MCF 10A (cell line): ENCODE results near the gene ACOT9. TPM values are rescaled to one million over a fixed set of nuclear protein-coding genes. Genes with fewer than 3 reads are reported as not detected.

Experiments
- BruUV-seq: library from RNA; stranded (reverse); fragments of 400-500 nt; replicated peaks from 2 replicates; lab custom pipeline; 2021; lab: Mats Ljungman, UMichigan
- CTCF ChIA-PET: fragments of 300-600 bp; sonication (Branson Sonifier 250); formaldehyde crosslinking; extraction: SDS; loops from one replicate; lab custom pipeline; 2021; ENCODE audit warnings: antibody characterized with exemption, inconsistent platforms; lab: Yijun Ruan, JAX
- POLR2A ChIA-PET: fragments of 300-600, 350-650 bp; sonication (Branson Sonifier 250); formaldehyde crosslinking; extraction: SDS; loops from one replicate; lab custom pipeline; 2020; ENCODE audit warnings: antibody characterized with exemption, inconsistent platforms; lab: Yijun Ruan, JAX
- DNase-seq: peaks from one replicate; pipeline ENCODE4 v3.0.0-alpha.2; 2018; ENCODE audit not compliant: unreplicated experiment
- H3K27ac Mint-ChIP-seq: one replicate; pipeline ENCODE4 v1.8.0; 2022; ENCODE audit warnings: mild to moderate bottlenecking, low read depth, mixed read lengths; ENCODE audit not compliant: unreplicated experiment
- H3K27me3 Mint-ChIP-seq: one replicate; pipeline ENCODE4 v1.8.0; 2022; ENCODE audit warnings: mixed read lengths; ENCODE audit not compliant: insufficient read depth, unreplicated experiment
- H3K36me3 Mint-ChIP-seq: one replicate; pipeline ENCODE4 v1.8.0; 2022; ENCODE audit warnings: mild to moderate bottlenecking, moderate library complexity, mixed read lengths; ENCODE audit not compliant: insufficient read depth, unreplicated experiment
- H3K4me1 Mint-ChIP-seq: one replicate; pipeline ENCODE4 v1.8.0; 2022; ENCODE audit warnings: mixed read lengths; ENCODE audit not compliant: insufficient read depth, unreplicated experiment
- H3K4me3 Mint-ChIP-seq: one replicate; pipeline ENCODE4 v1.8.0; 2022; ENCODE audit warnings: mild to moderate bottlenecking, moderate library complexity, mixed read lengths; ENCODE audit not compliant: unreplicated experiment
- H3K9me3 Mint-ChIP-seq: one replicate; pipeline ENCODE4 v1.8.0; 2022; ENCODE audit warnings: mixed read lengths; ENCODE audit not compliant: unreplicated experiment
- intact Hi-C: fragments of 100-400 bp; cut with micrococcal nuclease; formaldehyde crosslinking; loops from 2 replicates; pipeline ENCODE4 v1.14.1; 2022
- total RNA-seq: library from RNA; stranded (reverse); gene quantifications from 2 replicates; pipeline ENCODE4 v1.2.3, GENCODE V29; 2022
- TF ChIP-seq, protein P1 (sequence below): fragments of 200-600 bp; IDR thresholded peaks from one replicate; pipeline ENCODE4 v1.8.0; 2022; ENCODE audit warnings: antibody characterized with exemption, mild to moderate bottlenecking; ENCODE audit not compliant: unreplicated experiment

The ACOT9 gene
- total RNA-seq, 1 experiment from 2014 or later, result 83.9 TPM

- peaks cover 5% of the 10 kb centered on the region for H3K4me1 Mint-ChIP-seq
- intact Hi-C loops, result no loop called here
- peaks cover 40% of the 10 kb centered on the region for H3K36me3 Mint-ChIP-seq
- CTCF ChIA-PET, result interaction anchor here (0.7 to 2.0 kb wide), 2 partner anchors 112 to 173 kb away, joined by 3 to 8 read pairs; no protein-coding TSS in a partner anchor
- no TSS peak for BruUV-seq
- POLR2A ChIA-PET, result no interaction called here
- peaks cover 45% of the 10 kb centered on the region for H3K27me3 Mint-ChIP-seq
- TF ChIP-seq, protein P1, sequence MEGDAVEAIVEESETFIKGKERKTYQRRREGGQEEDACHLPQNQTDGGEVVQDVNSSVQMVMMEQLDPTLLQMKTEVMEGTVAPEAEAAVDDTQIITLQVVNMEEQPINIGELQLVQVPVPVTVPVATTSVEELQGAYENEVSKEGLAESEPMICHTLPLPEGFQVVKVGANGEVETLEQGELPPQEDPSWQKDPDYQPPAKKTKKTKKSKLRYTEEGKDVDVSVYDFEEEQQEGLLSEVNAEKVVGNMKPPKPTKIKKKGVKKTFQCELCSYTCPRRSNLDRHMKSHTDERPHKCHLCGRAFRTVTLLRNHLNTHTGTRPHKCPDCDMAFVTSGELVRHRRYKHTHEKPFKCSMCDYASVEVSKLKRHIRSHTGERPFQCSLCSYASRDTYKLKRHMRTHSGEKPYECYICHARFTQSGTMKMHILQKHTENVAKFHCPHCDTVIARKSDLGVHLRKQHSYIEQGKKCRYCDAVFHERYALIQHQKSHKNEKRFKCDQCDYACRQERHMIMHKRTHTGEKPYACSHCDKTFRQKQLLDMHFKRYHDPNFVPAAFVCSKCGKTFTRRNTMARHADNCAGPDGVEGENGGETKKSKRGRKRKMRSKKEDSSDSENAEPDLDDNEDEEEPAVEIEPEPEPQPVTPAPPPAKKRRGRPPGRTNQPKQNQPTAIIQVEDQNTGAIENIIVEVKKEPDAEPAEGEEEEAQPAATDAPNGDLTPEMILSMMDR, result no peak
- no peak for DNase-seq
- no peak overlapping the region for H3K27ac Mint-ChIP-seq
- H3K4me3 Mint-ChIP-seq, result no peak overlapping the region
- H3K9me3 Mint-ChIP-seq, result no peaks in the 10 kb centered on the region
These were observed 13.9 kb downstream of the ACOT9 start for GRCh38 chrX:23729214-23729613.

DNA sequence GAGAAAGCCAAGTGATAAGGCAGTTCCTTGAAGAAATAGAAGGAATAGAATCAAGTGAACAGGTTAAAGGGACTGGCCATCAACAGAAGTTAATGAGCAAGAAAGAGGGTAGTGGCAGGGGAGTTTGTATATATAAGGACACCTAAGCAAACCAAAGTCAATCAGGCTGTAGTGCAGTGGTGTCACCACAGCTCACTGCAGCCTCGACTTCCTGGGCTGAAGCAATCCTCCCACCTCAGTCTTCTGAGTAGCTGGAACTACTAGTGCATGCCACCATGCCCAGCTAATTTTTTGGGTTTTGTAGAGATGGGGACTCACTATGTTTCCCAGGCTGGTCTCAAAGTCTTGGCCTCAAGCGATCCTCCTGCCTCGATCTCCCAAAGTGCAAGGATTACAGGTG lies 15.9 kb downstream of the ACOT9 start:
- TF ChIP-seq, protein P1, result no peak
- Mint-ChIP-seq H3K36me3 (peaks cover 60% of the 10 kb centered on the region), H3K27ac (no peak overlapping the region), H3K27me3 (peaks cover 50% of the 10 kb centered on the region), H3K4me3 (no peak overlapping the region), H3K9me3 (no peaks in the 10 kb centered on the region), H3K4me1 (peaks cover 5% of the 10 kb centered on the region)
- intact Hi-C loops, result no loop called here
- ChIA-PET CTCF (interaction anchor here (1.7 to 2.0 kb wide), 2 partner anchors 9 to 175 kb away, joined by 8 to 11 read pairs; no protein-coding TSS in a partner anchor), POLR2A (no interaction called here)
- DNase-seq, result no peak
- no TSS peak for BruUV-seq

- no peaks in the 10 kb centered on the region for H3K9me3 Mint-ChIP-seq
- TF ChIP-seq, protein P1, result no peak
- H3K4me3 Mint-ChIP-seq, result no peak overlapping the region
- ChIA-PET CTCF (interaction anchor here (1.7 kb wide), 1 partner anchor 10 kb away, joined by 11 read pairs; no protein-coding TSS in a partner anchor), POLR2A (no interaction called here)
- H3K27ac Mint-ChIP-seq, result no peak overlapping the region
- intact Hi-C loops, result no loop called here
- BruUV-seq, result no TSS peak
- H3K36me3 Mint-ChIP-seq, result peaks cover 67% of the 10 kb centered on the region
- H3K4me1 Mint-ChIP-seq, result peaks cover 5% of the 10 kb centered on the region
- DNase-seq, result no peak
- peaks cover 40% of the 10 kb centered on the region for H3K27me3 Mint-ChIP-seq
These were observed 16.9 kb downstream of the ACOT9 start for GRCh38 chrX:23726191-23726590.

GRCh38 chrX:23720117-23720677 lies 22.9 kb downstream of the ACOT9 start:
- TF ChIP-seq, protein P1, result no peak
- Mint-ChIP-seq H3K9me3 (no peaks in the 10 kb centered on the region), H3K27ac (no peak overlapping the region), H3K27me3 (peaks cover 40% of the 10 kb centered on the region), H3K36me3 (peaks cover 58% of the 10 kb centered on the region), H3K4me1 (no peaks in the 10 kb centered on the region), H3K4me3 (no peak overlapping the region)
- DNase-seq, result no peak
- CTCF ChIA-PET, result no interaction called here
- intact Hi-C loops, result no loop called here
- POLR2A ChIA-PET, result no interaction called here
- BruUV-seq, result no TSS peak
